ENCODE results near the gene HMGA1. TPM values are rescaled to one million over a fixed set of nuclear protein-coding genes. Genes with fewer than 3 reads are reported as not detected.

HMGA1 gene
- total and polyA plus RNA-seq, 7 donors, result 6.9 to 311 (median 12.1) TPM

DNA sequence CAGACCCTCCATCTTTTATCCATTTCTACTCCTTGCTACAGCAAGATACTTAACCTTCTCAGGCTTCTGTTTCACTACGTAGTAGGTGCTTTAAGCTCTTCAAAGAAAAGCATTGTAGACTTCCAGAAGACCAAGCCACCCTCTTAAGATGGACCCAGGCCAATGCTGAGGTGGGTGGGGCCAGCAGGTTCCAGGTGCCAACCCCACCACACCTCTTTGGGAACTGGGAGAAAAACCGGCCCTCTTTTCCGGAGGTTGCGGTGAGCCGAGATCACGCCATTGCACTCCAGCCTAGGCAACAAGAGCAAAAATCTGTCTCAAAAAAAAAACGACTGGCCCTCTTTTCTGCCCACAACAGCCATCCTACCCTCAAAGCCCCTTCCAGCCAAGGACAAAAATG lies 10.6 kb upstream of the HMGA1 start:
- H3K4me1 ChIP-seq, result peaks cover 0 to 15% (median 13%) of the 10 kb centered on the region in 4 donors
- H3K4me3 ChIP-seq, result no peak overlapping the region
- H3K27ac ChIP-seq, result no peak overlapping the region
- no peaks in the 10 kb centered on the region for H3K9me3 ChIP-seq
- H3K27me3 ChIP-seq, result no peaks in the 10 kb centered on the region
- no peak for TF ChIP-seq POLR2AphosphoS5 (IDR thresholded peaks at IDR 0.05)
- no peak for TF ChIP-seq EP300 (IDR thresholded peaks at IDR 0.05)
- TF ChIP-seq, protein P1, sequence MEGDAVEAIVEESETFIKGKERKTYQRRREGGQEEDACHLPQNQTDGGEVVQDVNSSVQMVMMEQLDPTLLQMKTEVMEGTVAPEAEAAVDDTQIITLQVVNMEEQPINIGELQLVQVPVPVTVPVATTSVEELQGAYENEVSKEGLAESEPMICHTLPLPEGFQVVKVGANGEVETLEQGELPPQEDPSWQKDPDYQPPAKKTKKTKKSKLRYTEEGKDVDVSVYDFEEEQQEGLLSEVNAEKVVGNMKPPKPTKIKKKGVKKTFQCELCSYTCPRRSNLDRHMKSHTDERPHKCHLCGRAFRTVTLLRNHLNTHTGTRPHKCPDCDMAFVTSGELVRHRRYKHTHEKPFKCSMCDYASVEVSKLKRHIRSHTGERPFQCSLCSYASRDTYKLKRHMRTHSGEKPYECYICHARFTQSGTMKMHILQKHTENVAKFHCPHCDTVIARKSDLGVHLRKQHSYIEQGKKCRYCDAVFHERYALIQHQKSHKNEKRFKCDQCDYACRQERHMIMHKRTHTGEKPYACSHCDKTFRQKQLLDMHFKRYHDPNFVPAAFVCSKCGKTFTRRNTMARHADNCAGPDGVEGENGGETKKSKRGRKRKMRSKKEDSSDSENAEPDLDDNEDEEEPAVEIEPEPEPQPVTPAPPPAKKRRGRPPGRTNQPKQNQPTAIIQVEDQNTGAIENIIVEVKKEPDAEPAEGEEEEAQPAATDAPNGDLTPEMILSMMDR (IDR thresholded peaks at IDR 0.05), result no peak
- TF ChIP-seq POLR2A (IDR thresholded peaks at IDR 0.05), result no peak
- H3K36me3 ChIP-seq, result no peaks in the 10 kb centered on the region
- DNase-seq, result no peak
- WGBS, 2 donors, result 72 to 90% methylated on average over 7 of the region's 7 CpGs
- intact Hi-C loops (cut with DNase I), result no loop called here

DNA sequence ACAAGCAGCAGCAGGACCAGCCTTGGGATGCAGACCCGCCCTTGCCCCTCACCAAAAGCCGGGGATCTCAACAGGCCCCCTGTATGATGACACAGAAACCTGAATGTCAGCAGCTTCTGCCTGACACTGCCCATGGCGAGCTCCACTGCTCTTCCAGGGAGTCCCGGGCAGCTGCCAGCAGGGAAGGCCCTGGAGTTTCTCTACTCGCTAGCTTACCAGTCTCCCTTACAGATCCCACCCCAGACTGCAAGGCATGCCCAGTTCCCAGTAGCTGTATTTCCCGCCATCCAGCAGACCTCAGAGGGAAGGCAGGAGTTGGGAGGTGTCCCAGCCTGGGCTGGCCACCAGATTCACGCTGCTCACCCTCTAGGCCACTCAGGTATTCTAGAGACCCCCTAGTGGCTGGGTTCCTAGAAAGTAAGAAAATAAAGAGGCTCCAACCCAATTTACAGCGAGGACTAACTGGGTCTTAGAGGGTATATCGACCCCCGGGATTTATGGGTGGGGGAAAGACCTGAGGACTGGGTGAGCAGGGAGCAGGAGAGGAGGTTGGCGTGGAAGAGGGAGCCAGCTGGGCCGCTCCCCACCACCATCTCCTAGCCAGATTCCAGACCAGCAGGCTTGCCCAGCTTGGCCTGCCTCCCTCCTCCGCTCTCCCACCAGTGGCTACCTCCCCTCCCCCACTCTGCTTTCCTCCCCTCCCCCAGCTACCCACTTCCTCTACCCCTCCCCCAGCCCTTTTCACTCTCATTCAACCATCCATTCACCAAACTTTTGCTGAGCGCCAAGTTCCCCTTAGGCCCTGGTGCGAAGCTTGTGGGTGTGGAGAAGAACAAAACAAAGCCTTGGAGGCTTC lies 9.7 kb upstream of the HMGA1 start:
- Histone ChIP-seq H3K4me3 (no peak overlapping the region), H3K36me3 (no peaks in the 10 kb centered on the region), H3K4me1 (peaks cover 0 to 15% (median 13%) of the 10 kb centered on the region in 4 donors), H3K9me3 (no peaks in the 10 kb centered on the region), H3K27me3 (no peaks in the 10 kb centered on the region), H3K27ac (no peak overlapping the region)
- no peak for DNase-seq
- WGBS, 2 donors, result 87 to 95% methylated on average over 15 of the region's 15 CpGs
- TF ChIP-seq, protein P1 (IDR thresholded peaks at IDR 0.05), result no peak
- TF ChIP-seq POLR2AphosphoS5 (IDR thresholded peaks at IDR 0.05), result no peak
- TF ChIP-seq POLR2A (IDR thresholded peaks at IDR 0.05), result no peak
- intact Hi-C loops (cut with DNase I), result no loop called here

DNA sequence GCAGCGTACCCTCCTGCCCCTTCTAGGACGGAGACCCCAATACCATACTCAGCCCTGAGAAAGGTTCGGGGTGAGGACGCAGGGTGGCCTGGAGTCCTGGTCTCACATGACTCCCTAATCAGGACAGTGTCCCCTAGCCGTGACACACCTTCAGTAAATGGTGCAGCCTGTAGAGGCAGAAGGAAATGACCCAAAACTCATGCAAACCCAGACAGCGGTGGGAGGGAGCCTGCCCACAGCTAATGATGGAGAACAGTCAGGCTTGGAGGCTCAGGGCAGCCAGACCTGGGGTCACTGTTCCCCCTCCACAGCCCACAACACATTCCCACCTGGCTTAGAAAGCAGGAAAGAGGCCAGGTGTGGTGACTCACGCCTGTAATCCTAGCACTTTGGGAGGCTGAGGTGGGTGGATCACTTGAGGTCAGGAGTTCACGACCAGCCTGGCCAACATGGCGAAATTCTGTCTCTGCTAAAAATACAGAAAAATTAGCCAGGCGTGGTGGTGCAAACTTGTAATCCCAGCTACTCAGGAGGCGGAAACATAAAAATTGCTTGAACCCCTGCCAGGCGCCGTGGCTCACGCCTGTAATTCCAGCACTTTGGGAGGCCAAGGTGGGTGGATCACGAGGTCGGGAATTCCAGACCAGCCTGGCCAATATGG lies 8.8 kb upstream of the HMGA1 start:
- TF ChIP-seq POLR2AphosphoS5 (IDR thresholded peaks at IDR 0.05), result no peak
- no peak overlapping the region for H3K27ac ChIP-seq
- 84 to 90% methylated on average over 16 of the region's 16 CpGs for WGBS, 2 donors
- intact Hi-C loops (cut with DNase I), result no loop called here
- H3K27me3 ChIP-seq, result no peaks in the 10 kb centered on the region
- no peak for DNase-seq
- H3K4me1 ChIP-seq, result peaks cover 0 to 15% (median 13%) of the 10 kb centered on the region in 4 donors
- H3K4me3 ChIP-seq, result no peak overlapping the region
- no peaks in the 10 kb centered on the region for H3K9me3 ChIP-seq
- H3K36me3 ChIP-seq, result no peaks in the 10 kb centered on the region

DNA sequence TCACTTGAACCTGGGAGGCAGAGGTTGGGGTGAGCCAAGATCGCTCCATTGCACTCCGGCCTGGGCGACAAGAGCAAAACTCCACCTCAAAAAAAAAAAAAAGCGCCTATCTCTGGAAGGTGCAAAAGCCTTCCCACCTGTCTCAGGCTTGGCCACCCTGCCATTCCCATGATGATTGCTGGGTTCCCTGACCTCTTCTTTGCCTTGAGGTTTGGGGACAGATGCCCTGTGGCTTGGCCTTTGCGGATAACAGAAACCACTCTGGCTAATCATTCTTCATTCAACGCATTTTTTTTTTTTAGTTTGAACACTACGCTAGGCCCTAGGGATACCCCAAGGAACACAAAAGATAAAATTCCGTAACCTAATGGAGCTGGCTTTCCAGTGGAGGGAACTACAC lies 6.8 kb upstream of the HMGA1 start:
- Histone ChIP-seq H3K9me3 (no peaks in the 10 kb centered on the region), H3K4me1 (no peaks in the 10 kb centered on the region), H3K36me3 (no peaks in the 10 kb centered on the region), H3K4me3 (no peak overlapping the region), H3K27ac (no peak overlapping the region), H3K27me3 (no peaks in the 10 kb centered on the region)
- no peak for DNase-seq
- WGBS, 2 donors, result 95 to 96% methylated on average over 8 of the region's 8 CpGs
- intact Hi-C loops (cut with DNase I), result no loop called here
- TF ChIP-seq EP300 (IDR thresholded peaks at IDR 0.05) (no peak), POLR2AphosphoS5 (IDR thresholded peaks at IDR 0.05) (no peak), POLR2A (IDR thresholded peaks at IDR 0.05) (no peak)
- TF ChIP-seq, protein P1 (IDR thresholded peaks at IDR 0.05), result no peak

DNA sequence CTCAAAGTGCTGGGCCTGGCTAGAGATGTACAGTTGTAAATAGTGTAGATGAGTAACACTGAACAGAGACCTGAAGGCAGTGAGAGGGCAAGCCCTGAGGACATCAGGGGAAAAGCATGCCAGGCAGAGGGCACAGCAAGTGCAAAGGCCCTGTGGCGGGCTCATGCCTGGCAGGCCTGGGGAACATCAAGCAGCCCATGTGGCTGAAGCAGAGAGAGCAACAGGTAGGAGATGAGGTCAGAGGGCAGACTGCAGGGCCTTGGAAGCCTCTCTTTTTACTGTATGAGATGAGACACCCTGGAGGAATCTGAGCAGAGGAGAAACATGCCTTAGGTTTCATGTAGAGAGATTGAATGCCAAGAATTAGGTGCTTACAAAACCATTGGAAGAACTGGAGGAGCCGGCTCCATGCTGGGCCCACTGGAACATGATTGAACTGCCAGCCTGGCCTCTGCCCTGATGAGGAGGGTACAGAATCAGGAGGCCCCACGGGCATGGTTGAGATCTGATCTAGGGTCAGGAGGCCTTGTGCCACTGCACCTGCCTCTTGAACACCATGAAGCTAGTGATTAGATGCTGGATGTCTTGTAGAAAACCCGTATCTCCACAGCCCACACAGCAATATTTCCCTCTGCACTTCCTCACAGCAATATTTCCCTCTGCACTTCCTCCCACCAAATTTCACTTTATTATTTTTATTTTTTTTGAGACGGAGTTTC lies 5.9 kb upstream of the HMGA1 start:
- WGBS, 2 donors, result 77 to 88% methylated on average over 5 of the region's 5 CpGs
- Histone ChIP-seq H3K4me1 (peaks cover 0 to 9% (median 5%) of the 10 kb centered on the region in 4 donors), H3K36me3 (no peaks in the 10 kb centered on the region), H3K4me3 (no peak overlapping the region), H3K9me3 (no peaks in the 10 kb centered on the region), H3K27ac (no peak overlapping the region), H3K27me3 (no peaks in the 10 kb centered on the region)
- DNase-seq, result no peak
- intact Hi-C loops (cut with DNase I), result no loop called here
- TF ChIP-seq, protein P1 (IDR thresholded peaks at IDR 0.05), result no peak
- TF ChIP-seq EP300 (IDR thresholded peaks at IDR 0.05) (no peak), POLR2A (IDR thresholded peaks at IDR 0.05) (no peak), POLR2AphosphoS5 (IDR thresholded peaks at IDR 0.05) (no peak)

Data from sigmoid colon (tissue), 7 donors.